ENCODE data around the gene ZFP36L1. TPM values are rescaled to one million over a fixed set of nuclear protein-coding genes. Genes with fewer than 3 reads are reported as not detected.

Gene ZFP36L1
- total and polyA plus RNA-seq, 2 of the 13 experiments (the other 11 are each of a cell fraction or from before 2014, with no cell fraction given) = 7.4 to 10.2 TPM

- CTCF ChIA-PET (ENCODE audit: low intra/inter-chr PET ratio, low total read pairs) = no interaction called here
Measured at GRCh38 chr14:68749487-68750475, 43.1 kb downstream of the ZFP36L1 start.

More at GRCh38 chr14:68749487-68750475, 43.1 kb downstream of the ZFP36L1 start:
- no peak for ATAC-seq
- in situ Hi-C loops (cut with HindIII; ENCODE audit: extremely low pct_ligation_motif_present, low pct_unique_long_range_greater_than_20kb) = no loop called here
- no peak overlapping the region for H3K4me3 ChIP-seq (replicated peaks in 1 of 3; ENCODE audit: insufficient read depth in 1 of 3, low read depth in 2 of 3, low read length in 3 of 3)
- no peaks in the 10 kb centered on the region for H3K79me2 ChIP-seq (ENCODE audit: insufficient read depth, low read length)
- H3K36me3 ChIP-seq (replicated peaks in 1 of 2; ENCODE audit: control insufficient read depth in 1 of 2, insufficient read depth in 2 of 2, low read length in 2 of 2) = no peaks in the 10 kb centered on the region
- no peak for TF ChIP-seq ZNF589 (CRISPR knock-in tag; conservative IDR thresholded peaks at IDR 0.05)
- TF ChIP-seq ARHGAP35 (CRISPR knock-in tag; IDR thresholded peaks at IDR 0.05; ENCODE audit: borderline replicate concordance) = no peak
- TF ChIP-seq SNRNP70 (IDR thresholded peaks at IDR 0.05; ENCODE audit: low read depth, low read length) = no peak
- TF ChIP-seq ZBED4 (CRISPR knock-in tag; IDR thresholded peaks at IDR 0.05; ENCODE audit: borderline replicate concordance) = no peak
- TF ChIP-seq ZNF577 (CRISPR knock-in tag; IDR thresholded peaks at IDR 0.05; ENCODE audit: borderline replicate concordance, low read depth) = no peak
- TF ChIP-seq IKZF5 (CRISPR knock-in tag; IDR thresholded peaks at IDR 0.05) = no peak
- H3K27me3 ChIP-seq (ENCODE audit: control insufficient read depth in 1 of 2, insufficient read depth in 2 of 2, low read length in 2 of 2) = no peaks in the 10 kb centered on the region
- DNase-seq (ENCODE audit: low spot score) = no peak
- WGBS (ENCODE audit: low lambda C conversion rate) = 78% methylated on average over 11 of the region's 11 CpGs
- no peak overlapping the region for H2AFZ ChIP-seq (ENCODE audit: low read length)
- no peak for FAIRE-seq
- no peak overlapping the region for H3K27ac ChIP-seq (ENCODE audit: extremely low read length, insufficient read depth, low read length)
- BruUV-seq (replicated peaks) = no TSS peak
- no peak overlapping the region for H3K9ac ChIP-seq (ENCODE audit: insufficient read depth, low read depth, low read length)
- intact Hi-C loops (cut with micrococcal nuclease; ENCODE audit: unreplicated experiment) = no loop called here
- H3K9me3 ChIP-seq (ENCODE audit: low read length) = no peaks in the 10 kb centered on the region
- POLR2A ChIA-PET = interaction anchor here (2.1 kb wide), 1 partner anchor 43 kb away, joined by 10 read pairs; the partner anchor contains the start of gene ZFP36L1
- H3K4me2 ChIP-seq (ENCODE audit: low read depth, low read length) = no peak overlapping the region
- peaks cover 71% of the 10 kb centered on the region for H3K4me1 ChIP-seq (ENCODE audit: insufficient read depth, low read length)
- no peaks in the 10 kb centered on the region for H4K20me1 ChIP-seq (ENCODE audit: insufficient read depth, low read length)

All from HepG2 (cell line).